HG02870 (cell line): ENCODE data around the gene SENP8.
"Not testable (repeated sequence)": the region's sequence is repeated elsewhere in the genome, so short reads cannot be mapped to it uniquely, and the experiment has no call there.

Experiments
- ATAC-seq: cut with Tn5 transposase; IDR thresholded peaks from one replicate; pipeline ENCODE4 v1.9.1; 2021; ENCODE audit warnings: mild to moderate bottlenecking, moderate library complexity; ENCODE audit not compliant: unreplicated experiment

Gene SENP8

DNA sequence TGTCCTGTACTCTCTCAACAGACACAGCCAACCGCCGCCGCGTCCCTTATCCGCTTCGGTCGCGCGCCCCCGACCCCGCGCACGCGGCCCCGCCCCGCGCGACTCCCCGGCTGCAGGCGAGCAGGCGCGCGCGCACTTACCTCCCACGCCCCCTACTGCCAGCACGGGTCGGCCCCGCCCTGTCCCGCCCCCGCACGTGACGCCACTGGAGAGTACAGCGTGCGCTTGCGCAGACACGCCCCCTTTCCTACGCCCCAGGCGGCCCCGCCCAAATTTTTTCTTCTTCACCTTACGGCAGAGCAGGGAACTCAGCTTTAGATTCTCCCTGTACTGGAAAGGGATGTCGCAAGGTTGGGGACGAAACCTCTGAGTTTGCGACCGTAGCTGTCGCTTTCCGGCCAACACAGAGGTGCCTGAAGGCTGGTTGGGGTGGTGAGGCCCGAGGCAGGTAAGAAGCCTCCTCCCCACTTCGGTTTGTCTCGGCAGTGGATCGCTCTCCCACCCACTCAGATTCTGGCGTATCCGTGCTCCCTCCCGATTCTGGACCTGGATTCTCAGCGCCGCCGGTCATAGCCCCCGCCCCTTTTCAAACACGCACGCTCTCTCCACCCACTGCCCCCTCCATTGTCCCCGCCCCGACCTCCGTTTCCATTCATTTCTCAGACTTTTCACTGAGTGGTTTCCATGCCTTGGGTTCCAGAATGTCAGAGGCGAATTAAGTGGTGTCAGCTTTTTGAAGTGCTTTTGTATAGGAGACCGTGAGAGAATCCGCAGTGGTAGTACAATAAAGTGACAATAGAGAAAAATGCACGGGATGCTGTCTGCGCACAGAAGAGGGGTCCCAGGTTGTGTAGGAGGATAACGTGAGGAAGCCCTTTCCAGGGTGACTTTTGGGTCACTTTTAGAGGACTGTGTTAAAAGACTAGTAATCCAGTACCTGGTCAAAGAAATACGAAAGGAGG lies at the start of gene SENP8, which contains the start of gene MYO9A:
Gene SENP8 (plus strand): TSS at position 387 of the 962 bp plus-strand sequence. CDS start 21,221 bp downstream, outside the sequence.
Gene MYO9A (minus strand): TSS at position 134 of the 962 bp plus-strand sequence. CDS start 71,587 bp downstream, outside the sequence.
- peak; percentile 62 for ATAC-seq

GRCh38 chr15:72068856-72069255 lies 49.3 kb upstream of the SENP8 start:
- no peak for ATAC-seq

DNA sequence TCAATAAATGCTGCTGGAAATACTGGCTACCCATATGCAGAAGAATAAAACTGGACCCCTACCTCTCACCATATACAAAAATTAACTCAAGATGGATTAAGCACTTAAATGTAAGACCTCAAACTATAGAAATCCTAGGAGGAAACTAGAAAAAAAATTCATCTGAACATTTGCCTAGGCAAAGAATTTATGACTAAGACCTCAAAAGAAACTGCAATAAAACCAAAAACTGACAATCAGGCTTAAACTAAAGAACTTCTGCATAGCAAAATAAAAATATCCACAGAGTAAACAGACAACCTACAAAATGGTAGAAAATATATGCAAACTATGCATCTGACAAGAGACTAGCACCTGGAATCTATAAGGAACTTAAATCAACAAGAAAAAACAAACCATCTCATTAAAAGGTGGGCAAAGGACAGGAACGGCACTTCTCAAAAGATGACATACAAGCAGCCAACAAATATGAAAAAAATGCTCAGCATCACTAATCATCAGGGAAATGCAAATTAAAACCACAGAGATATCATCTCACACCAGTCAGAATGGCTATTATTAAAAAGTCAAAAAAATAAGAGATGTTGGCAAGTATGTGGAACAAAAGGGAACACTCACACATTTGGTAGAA lies 47.3 kb upstream of the SENP8 start:
- no peak for ATAC-seq

- ATAC-seq, result not testable (repeated sequence)
These were observed 46.8 kb upstream of the SENP8 start for GRCh38 chr15:72071448-72071825.

DNA sequence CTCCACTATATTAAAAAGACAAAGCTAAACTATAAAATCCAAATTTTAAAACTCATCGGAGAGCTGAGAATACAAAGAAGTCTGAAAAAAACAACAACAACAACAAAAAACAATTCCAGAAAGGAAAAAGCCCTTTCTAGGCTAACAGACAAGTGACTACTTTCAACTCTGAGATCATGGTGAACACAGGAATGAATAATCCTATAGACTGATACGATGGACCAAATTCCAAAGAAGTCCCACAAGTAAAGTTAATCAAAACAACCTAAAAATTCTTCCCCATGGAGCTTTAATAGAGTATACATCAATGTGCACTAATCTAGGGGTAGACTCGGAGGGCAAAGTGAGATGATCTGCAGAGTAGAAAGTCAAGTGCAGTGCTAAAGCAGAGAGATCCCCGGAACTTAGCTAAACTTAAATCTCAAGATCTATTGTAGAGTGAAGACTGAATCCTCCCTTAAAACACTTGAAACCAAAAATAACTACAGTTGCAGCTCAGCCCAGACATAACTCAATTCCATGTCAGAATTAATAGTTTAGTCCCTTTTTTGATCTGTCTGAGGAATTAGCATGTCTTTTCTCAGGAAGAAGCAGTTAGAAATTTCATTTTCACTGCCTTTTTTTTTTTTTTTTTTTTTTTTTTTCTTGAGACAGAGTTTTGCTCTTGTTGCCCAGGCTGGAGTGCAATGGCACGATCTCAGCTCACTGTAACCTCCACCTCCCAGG lies 43.7 kb upstream of the SENP8 start:
- ATAC-seq, result no peak

- ATAC-seq, result no peak
These were observed 40.3 kb upstream of the SENP8 start for GRCh38 chr15:72077950-72078349.

GRCh38 chr15:72078887-72079286 lies 39.3 kb upstream of the SENP8 start:
- peak; percentile 53 for ATAC-seq

GRCh38 chr15:72082176-72082575 lies 36.0 kb upstream of the SENP8 start:
- ATAC-seq, result no peak

GRCh38 chr15:72086010-72086697 lies 32.0 kb upstream of the SENP8 start:
- ATAC-seq, result no peak

DNA sequence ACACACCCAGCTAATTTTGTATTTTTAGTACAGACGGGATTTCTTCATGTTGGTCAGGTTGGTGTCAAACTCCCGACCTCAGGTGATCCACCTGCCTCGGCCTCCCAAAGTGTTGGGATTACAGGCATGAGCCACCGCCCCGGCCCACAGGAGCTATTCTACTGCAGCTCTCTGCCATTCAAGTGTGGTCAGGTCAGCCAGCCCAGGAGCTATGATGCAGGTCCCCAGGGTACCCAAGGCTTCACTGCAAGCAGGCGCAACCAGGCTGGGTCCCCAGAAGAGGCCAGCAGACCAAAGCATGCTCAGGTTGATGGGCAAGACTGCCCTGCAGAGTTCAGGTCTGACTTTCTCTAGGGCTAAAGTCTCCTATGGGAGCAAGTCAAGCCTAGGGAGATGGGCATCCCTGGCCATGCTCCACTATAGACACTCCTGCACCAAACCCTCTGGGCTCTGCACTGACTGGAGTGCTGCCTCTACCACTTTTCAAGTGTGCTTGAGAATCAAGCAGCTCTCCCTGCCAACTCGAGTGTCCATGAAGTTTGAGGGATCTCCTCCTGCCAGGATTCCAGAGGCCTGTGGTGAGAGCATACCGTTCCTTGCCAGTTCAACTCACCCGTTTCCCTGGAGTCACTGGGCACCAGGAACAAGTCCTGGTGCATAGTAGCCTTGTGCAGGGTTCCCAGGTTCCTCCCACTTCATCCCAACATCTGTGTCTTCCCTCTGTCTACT lies 31.1 kb upstream of the SENP8 start:
- ATAC-seq, result no peak

DNA sequence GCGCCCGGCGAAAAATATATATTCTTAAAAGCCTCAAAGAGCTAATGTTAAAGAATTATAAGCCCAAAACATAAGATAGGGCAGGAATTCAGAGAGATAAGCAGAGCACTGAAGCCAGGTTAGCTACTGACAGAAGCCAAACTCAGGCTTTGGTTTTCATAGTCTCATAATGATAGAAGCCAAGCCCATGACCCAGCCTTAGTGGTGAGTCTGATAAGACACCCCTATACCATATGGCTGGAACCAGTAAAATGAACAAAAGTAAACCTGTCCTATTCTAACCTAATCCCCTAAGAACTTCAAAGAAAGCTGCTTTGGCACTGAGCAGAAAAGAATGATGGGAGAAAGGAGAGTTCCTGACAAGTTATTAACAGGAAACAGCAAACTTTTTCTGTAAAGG lies 26.2 kb upstream of the SENP8 start:
- ATAC-seq, result no peak

DNA sequence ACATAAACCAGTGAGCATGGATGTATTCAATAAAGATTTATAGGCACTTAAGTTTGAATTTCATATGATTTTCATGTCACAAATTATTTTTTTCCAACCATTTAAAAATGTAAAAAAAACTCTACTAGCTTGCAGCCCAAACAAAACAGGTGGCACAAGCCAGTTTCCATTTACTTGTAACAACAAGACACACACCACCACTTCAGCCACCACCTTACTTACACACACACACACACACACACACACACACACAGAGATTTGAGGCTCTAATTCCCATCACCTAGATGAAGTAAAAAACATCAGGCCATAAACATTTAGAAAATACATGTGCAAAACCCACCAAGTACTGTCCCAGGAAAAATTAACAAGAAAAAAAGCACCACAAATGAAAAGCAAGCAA lies 25.5 kb upstream of the SENP8 start:
- no peak for ATAC-seq

GRCh38 chr15:72096796-72097195 lies 21.4 kb upstream of the SENP8 start:
- ATAC-seq, result no peak

GRCh38 chr15:72098040-72098439 lies 20.2 kb upstream of the SENP8 start:
- no peak for ATAC-seq

- no peak for ATAC-seq
These were observed 19.0 kb upstream of the SENP8 start for GRCh38 chr15:72099155-72099554.

- not testable (repeated sequence) for ATAC-seq
These were observed 17.7 kb upstream of the SENP8 start for GRCh38 chr15:72100551-72100950.

GRCh38 chr15:72105111-72105510 lies 13.1 kb upstream of the SENP8 start:
- no peak for ATAC-seq

- no peak for ATAC-seq
These were observed 12.1 kb upstream of the SENP8 start for GRCh38 chr15:72106068-72106467.

DNA sequence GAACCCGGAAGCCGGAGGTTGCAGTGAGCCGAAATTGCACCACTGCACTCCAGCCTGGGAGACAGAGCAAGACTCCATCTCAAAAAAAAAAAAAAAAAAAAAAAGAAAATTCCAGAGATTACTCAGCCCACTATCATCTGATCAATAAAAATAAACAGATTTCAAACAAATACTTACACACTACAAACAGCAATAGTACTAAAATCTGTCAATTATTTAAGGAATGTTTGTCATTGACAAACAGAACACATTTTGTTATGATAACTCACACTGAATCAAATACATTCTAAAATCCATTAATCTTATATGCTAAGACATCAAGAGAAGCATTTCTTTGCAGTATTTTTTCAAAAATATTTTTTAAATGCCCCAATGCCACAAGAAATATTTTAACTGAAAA lies 7.8 kb upstream of the SENP8 start:
- ATAC-seq, result no peak

- ATAC-seq, result no peak
These were observed 6.1 kb upstream of the SENP8 start for GRCh38 chr15:72112116-72112515.
